Adrenal gland (tissue), 5 donors: ENCODE results near the gene PA2G4.

ENCODE experiments used
- POLR2A ChIP-seq, 2 donors: fragments of 450-650 bp; IDR thresholded peaks; one replicate each; pipeline ENCODE4 v1.6.1; 2017; ENCODE audit warnings: antibody characterized with exemption in 2 of 2, mild to moderate bottlenecking in 2 of 2, moderate library complexity in 1 of 2
- TF ChIP-seq, protein P1 (sequence below), 6 experiments: fragments of 450-650 bp in 4 of 6; fragments of 200-600 bp in 2 of 6; sonication (generic) in 1 of 6; IDR thresholded peaks; 1 replicate in 5 of 6; 2 replicates in 1 of 6; pipeline versions ENCODE4 v1.5.1 to v1.8.0; 2016 to 2021; ENCODE audit warnings: antibody characterized with exemption in 6 of 6, mild to moderate bottlenecking in 2 of 6, moderate library complexity in 1 of 6
- donor health status: DM: no; HTN: no; CAD: no.

DNA sequence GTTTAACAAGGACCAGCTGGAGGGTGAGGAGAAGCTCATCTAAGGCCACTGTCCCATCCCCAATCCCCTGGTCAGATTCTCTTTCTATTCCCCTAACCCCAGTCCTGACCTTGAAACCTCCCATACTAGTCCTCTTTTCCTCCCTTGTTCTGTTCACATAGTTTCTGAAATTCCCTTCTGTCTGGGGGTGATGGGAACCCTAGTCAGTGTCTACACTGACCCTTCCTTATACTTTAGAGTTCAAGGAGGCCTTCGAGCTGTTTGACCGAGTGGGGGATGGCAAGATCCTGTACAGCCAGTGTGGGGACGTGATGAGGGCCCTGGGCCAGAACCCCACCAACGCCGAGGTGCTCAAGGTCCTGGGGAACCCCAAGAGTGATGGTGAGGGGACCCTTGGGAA is 50.5 kb downstream of the PA2G4 start:
- TF ChIP-seq, protein P1, sequence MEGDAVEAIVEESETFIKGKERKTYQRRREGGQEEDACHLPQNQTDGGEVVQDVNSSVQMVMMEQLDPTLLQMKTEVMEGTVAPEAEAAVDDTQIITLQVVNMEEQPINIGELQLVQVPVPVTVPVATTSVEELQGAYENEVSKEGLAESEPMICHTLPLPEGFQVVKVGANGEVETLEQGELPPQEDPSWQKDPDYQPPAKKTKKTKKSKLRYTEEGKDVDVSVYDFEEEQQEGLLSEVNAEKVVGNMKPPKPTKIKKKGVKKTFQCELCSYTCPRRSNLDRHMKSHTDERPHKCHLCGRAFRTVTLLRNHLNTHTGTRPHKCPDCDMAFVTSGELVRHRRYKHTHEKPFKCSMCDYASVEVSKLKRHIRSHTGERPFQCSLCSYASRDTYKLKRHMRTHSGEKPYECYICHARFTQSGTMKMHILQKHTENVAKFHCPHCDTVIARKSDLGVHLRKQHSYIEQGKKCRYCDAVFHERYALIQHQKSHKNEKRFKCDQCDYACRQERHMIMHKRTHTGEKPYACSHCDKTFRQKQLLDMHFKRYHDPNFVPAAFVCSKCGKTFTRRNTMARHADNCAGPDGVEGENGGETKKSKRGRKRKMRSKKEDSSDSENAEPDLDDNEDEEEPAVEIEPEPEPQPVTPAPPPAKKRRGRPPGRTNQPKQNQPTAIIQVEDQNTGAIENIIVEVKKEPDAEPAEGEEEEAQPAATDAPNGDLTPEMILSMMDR (IDR thresholded peaks at IDR 0.05) = no peak
- no peak for TF ChIP-seq POLR2A (IDR thresholded peaks at IDR 0.05)
